ENCODE measurements around the gene HDC. TPM values are rescaled to one million over a fixed set of nuclear protein-coding genes. Genes with fewer than 3 reads are reported as not detected.

HDC gene
- total RNA-seq = not detected

- Histone ChIP-seq H3K36me3 (no peaks in the 10 kb centered on the region), H3K4me3 (no peak within 1 kb of the TSS), H3K9me3 (no peaks in the 10 kb centered on the region), H3K27me3 (no peaks in the 10 kb centered on the region), H3K27ac (no peak within 1 kb of the TSS), H3K4me1 (no peaks in the 10 kb centered on the region)
- DNase-seq (ENCODE audit: low spot score) = no peak
- no peak for TF ChIP-seq CTCF (IDR thresholded peaks at IDR 0.05)
Observed at GRCh38 chr15:50265620-50266019, at the start of gene HDC. Gene HDC (minus strand): TSS chr15:50265726. CDS start chr15:50265623, 103 bp downstream.

GRCh38 chr15:50312636-50313035 is 47.1 kb upstream of the HDC start:
- Histone ChIP-seq H3K4me3 (no peak overlapping the region), H3K36me3 (no peaks in the 10 kb centered on the region), H3K27ac (no peak overlapping the region), H3K27me3 (no peaks in the 10 kb centered on the region), H3K9me3 (peaks cover 0 to 9% of the 10 kb centered on the region in 2 donors), H3K4me1 (no peaks in the 10 kb centered on the region)
- DNase-seq (ENCODE audit: low spot score) = no peak
- no peak for TF ChIP-seq CTCF (IDR thresholded peaks at IDR 0.05)

GRCh38 chr15:50307799-50308198 is 42.3 kb upstream of the HDC start:
- DNase-seq (ENCODE audit: low spot score) = no peak

GRCh38 chr15:50304836-50305235 is 39.3 kb upstream of the HDC start:
- Histone ChIP-seq H3K4me1 (no peaks in the 10 kb centered on the region), H3K9me3 (peaks cover 0 to 11% of the 10 kb centered on the region in 2 donors), H3K27me3 (no peaks in the 10 kb centered on the region), H3K36me3 (peaks cover 20% of the 10 kb centered on the region), H3K27ac (no peak overlapping the region), H3K4me3 (no peak overlapping the region)
- TF ChIP-seq CTCF (IDR thresholded peaks at IDR 0.05) = no peak
- DNase-seq (ENCODE audit: low spot score) = no peak

More at GRCh38 chr15:50307799-50308198, 42.3 kb upstream of the HDC start:
- H3K27ac ChIP-seq = no peak overlapping the region
- peaks cover 6% of the 10 kb centered on the region for H3K36me3 ChIP-seq
- H3K4me1 ChIP-seq = no peaks in the 10 kb centered on the region
- peaks cover 0 to 11% of the 10 kb centered on the region in 2 donors for H3K9me3 ChIP-seq
- no peak for TF ChIP-seq CTCF (IDR thresholded peaks at IDR 0.05)
- H3K4me3 ChIP-seq = no peak overlapping the region
- H3K27me3 ChIP-seq = no peaks in the 10 kb centered on the region

- H3K4me1 ChIP-seq = no peaks in the 10 kb centered on the region
- peaks cover 38% of the 10 kb centered on the region for H3K36me3 ChIP-seq
- no peak overlapping the region for H3K27ac ChIP-seq
- H3K4me3 ChIP-seq = no peak overlapping the region
- no peak for TF ChIP-seq CTCF (IDR thresholded peaks at IDR 0.05)
- no peak for DNase-seq (ENCODE audit: low spot score)
- no peaks in the 10 kb centered on the region for H3K27me3 ChIP-seq
- peaks cover 0 to 1% of the 10 kb centered on the region in 2 donors for H3K9me3 ChIP-seq
Observed at GRCh38 chr15:50302581-50302980, 37.1 kb upstream of the HDC start.

- H3K27ac ChIP-seq = no peak overlapping the region
- no peaks in the 10 kb centered on the region for H3K9me3 ChIP-seq
- no peak for TF ChIP-seq CTCF (IDR thresholded peaks at IDR 0.05)
- H3K4me1 ChIP-seq = no peaks in the 10 kb centered on the region
- H3K36me3 ChIP-seq = peaks cover 36% of the 10 kb centered on the region
- no peak for DNase-seq (ENCODE audit: low spot score)
- H3K4me3 ChIP-seq = no peak overlapping the region
- no peaks in the 10 kb centered on the region for H3K27me3 ChIP-seq
Observed at GRCh38 chr15:50298340-50298739, 32.8 kb upstream of the HDC start.
